ENCODE results near the gene KDM4B. TPM values are rescaled to one million over a fixed set of nuclear protein-coding genes. Genes with fewer than 3 reads are reported as not detected.

Gene KDM4B
- polyA plus RNA-seq, 1 of the 3 experiments (the other 2 are of a cell fraction) = 12.2 TPM

DNA sequence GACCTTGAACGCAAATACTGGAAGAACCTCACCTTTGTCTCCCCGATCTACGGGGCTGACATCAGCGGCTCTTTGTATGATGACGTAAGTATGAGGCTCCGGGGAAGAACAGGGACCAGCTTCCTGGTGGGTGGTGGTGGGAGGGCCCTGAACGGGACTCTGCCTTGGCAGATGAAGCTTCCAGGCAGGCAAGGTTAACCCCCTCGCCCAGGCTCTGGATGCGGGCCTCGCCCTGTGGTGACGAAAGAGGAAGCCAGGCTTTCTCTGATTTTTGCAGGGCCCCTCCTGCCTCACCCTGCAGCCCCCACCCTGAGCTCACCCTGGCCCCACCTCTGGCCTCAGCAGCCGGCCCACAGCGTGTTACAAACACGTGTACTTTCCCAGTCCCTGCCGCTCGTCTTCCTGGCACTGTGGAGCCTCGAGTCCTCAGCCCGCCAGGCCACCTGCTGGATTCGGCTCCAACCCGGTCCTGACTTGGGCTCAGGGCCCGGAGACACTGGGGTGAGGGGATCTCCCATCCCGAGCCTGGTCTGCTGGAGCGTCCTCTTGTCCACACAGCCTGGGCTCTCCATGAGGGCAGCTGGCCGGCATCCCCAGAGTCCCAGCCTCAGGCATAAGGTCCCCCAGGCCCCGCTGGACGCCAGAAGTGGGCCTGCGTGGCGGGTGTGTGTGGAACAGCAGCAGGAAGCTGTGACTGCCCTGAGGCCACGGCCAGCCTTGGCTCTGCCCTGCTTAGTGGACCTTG, 72.4 kb downstream of the KDM4B start:
- Histone ChIP-seq H3K9me3 (no peaks in the 10 kb centered on the region), H3F3A (replicated peaks; ENCODE audit: insufficient read depth) (peaks cover 13% of the 10 kb centered on the region), H4K20me1 (ENCODE audit: insufficient read depth) (peaks cover 33% of the 10 kb centered on the region), H3K9me2 (no peaks in the 10 kb centered on the region), H3K9ac (no peak overlapping the region), H3K36me3 (replicated peaks in 1 of 2; ENCODE audit: control insufficient read depth in 1 of 2, insufficient read depth in 2 of 2, low read length in 1 of 2) (peaks cover 12 to 24% of the 10 kb centered on the region in 2 experiments), H3K4me1 (ENCODE audit: control insufficient read depth in 1 of 2, insufficient read depth in 2 of 2, low read depth in 1 of 2, low read length in 1 of 2) (peaks cover 22 to 32% of the 10 kb centered on the region in 2 experiments), H3K27ac (ENCODE audit: low read depth in 2 of 2, low read length in 1 of 2) (no peak overlapping the region; a peak in 1 of 4 replicates), H3K79me2 (ENCODE audit: insufficient read depth) (peaks cover 35% of the 10 kb centered on the region; the same call in 1 of the 2 replicates), H2AFZ (ENCODE audit: low read depth) (no peak overlapping the region), H3K4me2 (no peak overlapping the region), H3K4me3 (ENCODE audit: low read depth in 2 of 2, low read length in 1 of 2) (no peak overlapping the region), H3K27me3 (ENCODE audit: insufficient read depth) (no peaks in the 10 kb centered on the region)
- POLR2A ChIA-PET = interaction anchor here (0.7 kb wide), 1 partner anchor 38 kb away, joined by 5 read pairs; no protein-coding TSS in a partner anchor
- TF ChIP-seq ELF1 (IDR thresholded peaks at IDR 0.05) (no peak), EP300 (IDR thresholded peaks at IDR 0.05; ENCODE audit: borderline replicate concordance in 1 of 2, low read depth in 1 of 2, low read length in 1 of 2) (no peak), FOXJ3 (CRISPR knock-in tag; IDR thresholded peaks at IDR 0.05) (no peak), NRF1 (IDR thresholded peaks at IDR 0.05; ENCODE audit: low read depth, low read length) (no peak), MXI1 (IDR thresholded peaks at IDR 0.05; ENCODE audit: low read depth, low read length) (no peak), FOXM1 (IDR thresholded peaks at IDR 0.05; ENCODE audit: low read depth) (no peak), SIN3A (IDR thresholded peaks at IDR 0.05; ENCODE audit: borderline replicate concordance, low read depth, low read length) (no peak), POLR2AphosphoS5 (IDR thresholded peaks at IDR 0.05; ENCODE audit: low read depth, low read length) (no peak)
- TF ChIP-seq, protein P1, sequence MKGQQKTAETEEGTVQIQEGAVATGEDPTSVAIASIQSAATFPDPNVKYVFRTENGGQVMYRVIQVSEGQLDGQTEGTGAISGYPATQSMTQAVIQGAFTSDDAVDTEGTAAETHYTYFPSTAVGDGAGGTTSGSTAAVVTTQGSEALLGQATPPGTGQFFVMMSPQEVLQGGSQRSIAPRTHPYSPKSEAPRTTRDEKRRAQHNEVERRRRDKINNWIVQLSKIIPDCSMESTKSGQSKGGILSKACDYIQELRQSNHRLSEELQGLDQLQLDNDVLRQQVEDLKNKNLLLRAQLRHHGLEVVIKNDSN (IDR thresholded peaks at IDR 0.05; ENCODE audit: borderline replicate concordance, low read depth) = no peak
- TF ChIP-seq, protein P2, sequence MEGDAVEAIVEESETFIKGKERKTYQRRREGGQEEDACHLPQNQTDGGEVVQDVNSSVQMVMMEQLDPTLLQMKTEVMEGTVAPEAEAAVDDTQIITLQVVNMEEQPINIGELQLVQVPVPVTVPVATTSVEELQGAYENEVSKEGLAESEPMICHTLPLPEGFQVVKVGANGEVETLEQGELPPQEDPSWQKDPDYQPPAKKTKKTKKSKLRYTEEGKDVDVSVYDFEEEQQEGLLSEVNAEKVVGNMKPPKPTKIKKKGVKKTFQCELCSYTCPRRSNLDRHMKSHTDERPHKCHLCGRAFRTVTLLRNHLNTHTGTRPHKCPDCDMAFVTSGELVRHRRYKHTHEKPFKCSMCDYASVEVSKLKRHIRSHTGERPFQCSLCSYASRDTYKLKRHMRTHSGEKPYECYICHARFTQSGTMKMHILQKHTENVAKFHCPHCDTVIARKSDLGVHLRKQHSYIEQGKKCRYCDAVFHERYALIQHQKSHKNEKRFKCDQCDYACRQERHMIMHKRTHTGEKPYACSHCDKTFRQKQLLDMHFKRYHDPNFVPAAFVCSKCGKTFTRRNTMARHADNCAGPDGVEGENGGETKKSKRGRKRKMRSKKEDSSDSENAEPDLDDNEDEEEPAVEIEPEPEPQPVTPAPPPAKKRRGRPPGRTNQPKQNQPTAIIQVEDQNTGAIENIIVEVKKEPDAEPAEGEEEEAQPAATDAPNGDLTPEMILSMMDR (IDR thresholded peaks at IDR 0.05) = no peak
- TF ChIP-seq, protein P3, sequence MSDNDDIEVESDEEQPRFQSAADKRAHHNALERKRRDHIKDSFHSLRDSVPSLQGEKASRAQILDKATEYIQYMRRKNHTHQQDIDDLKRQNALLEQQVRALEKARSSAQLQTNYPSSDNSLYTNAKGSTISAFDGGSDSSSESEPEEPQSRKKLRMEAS (IDR thresholded peaks at IDR 0.05; ENCODE audit: low read depth) = no peak
- DNase-seq = no peak
- CTCF ChIA-PET = interaction anchor here (1.0 to 1.2 kb wide), 2 partner anchors 98 to 130 kb away, joined by 3 to 6 read pairs; no protein-coding TSS in a partner anchor
- WGBS (ENCODE audit: low lambda C conversion rate) = 93% methylated on average over 17 of the region's 29 CpGs

DNA sequence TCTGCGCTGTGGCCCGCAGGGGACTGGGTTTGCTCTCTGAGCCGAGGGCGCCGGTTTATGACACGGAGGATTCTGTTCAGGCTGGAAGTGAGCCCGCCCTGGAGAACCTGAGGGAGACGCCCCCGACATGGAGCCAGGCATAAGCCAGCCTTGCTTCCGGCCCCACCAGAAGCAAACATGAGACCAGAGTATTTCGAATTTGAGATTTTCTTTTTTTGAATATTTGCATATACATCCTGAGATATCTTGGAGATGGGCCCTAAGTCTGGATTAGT, 72.9 kb downstream of the KDM4B start:
- no peak overlapping the region for H3K4me2 ChIP-seq
- CTCF ChIA-PET = interaction anchor here (1.4 kb wide), 1 partner anchor 10 kb away, joined by 3 read pairs; no protein-coding TSS in a partner anchor
- H3K4me1 ChIP-seq (ENCODE audit: control insufficient read depth in 1 of 2, insufficient read depth in 2 of 2, low read depth in 1 of 2, low read length in 1 of 2) = peaks cover 17 to 26% of the 10 kb centered on the region in 2 experiments
- peaks cover 12 to 24% of the 10 kb centered on the region in 2 experiments for H3K36me3 ChIP-seq (replicated peaks in 1 of 2; ENCODE audit: control insufficient read depth in 1 of 2, insufficient read depth in 2 of 2, low read length in 1 of 2)
- no peak for TF ChIP-seq FOSL2 (IDR thresholded peaks at IDR 0.05; ENCODE audit: borderline replicate concordance, low read depth)
- TF ChIP-seq GABPA (IDR thresholded peaks at IDR 0.05; ENCODE audit: low read depth) = no peak
- TF ChIP-seq RFX5 (IDR thresholded peaks at IDR 0.05; ENCODE audit: low read length) = no peak
- TF ChIP-seq, protein P4, sequence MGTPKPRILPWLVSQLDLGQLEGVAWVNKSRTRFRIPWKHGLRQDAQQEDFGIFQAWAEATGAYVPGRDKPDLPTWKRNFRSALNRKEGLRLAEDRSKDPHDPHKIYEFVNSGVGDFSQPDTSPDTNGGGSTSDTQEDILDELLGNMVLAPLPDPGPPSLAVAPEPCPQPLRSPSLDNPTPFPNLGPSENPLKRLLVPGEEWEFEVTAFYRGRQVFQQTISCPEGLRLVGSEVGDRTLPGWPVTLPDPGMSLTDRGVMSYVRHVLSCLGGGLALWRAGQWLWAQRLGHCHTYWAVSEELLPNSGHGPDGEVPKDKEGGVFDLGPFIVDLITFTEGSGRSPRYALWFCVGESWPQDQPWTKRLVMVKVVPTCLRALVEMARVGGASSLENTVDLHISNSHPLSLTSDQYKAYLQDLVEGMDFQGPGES (IDR thresholded peaks at IDR 0.05; ENCODE audit: low read depth, low read length) = no peak
- TF ChIP-seq EZH2phosphoT487 (IDR thresholded peaks at IDR 0.05; ENCODE audit: borderline replicate concordance, low read depth) = no peak
- TF ChIP-seq SMC3 (IDR thresholded peaks at IDR 0.05; ENCODE audit: low read depth, low read length) = no peak
- H3K9me2 ChIP-seq = no peaks in the 10 kb centered on the region
- H3K4me3 ChIP-seq (ENCODE audit: low read depth in 2 of 2, low read length in 1 of 2) = no peak overlapping the region
- H3K27ac ChIP-seq (ENCODE audit: low read depth in 2 of 2, low read length in 1 of 2) = no peak overlapping the region
- no peaks in the 10 kb centered on the region for H3K9me3 ChIP-seq
- no peak for DNase-seq
- peaks cover 33% of the 10 kb centered on the region for H4K20me1 ChIP-seq (ENCODE audit: insufficient read depth)
- H3K79me2 ChIP-seq (ENCODE audit: insufficient read depth) = peaks cover 35% of the 10 kb centered on the region; the same call in 1 of the 2 replicates
- WGBS (ENCODE audit: low lambda C conversion rate) = 99% methylated on average over 8 of the region's 11 CpGs
- no peak overlapping the region for H2AFZ ChIP-seq (ENCODE audit: low read depth)
- no peaks in the 10 kb centered on the region for H3K27me3 ChIP-seq (ENCODE audit: insufficient read depth)
- no peak overlapping the region for H3K9ac ChIP-seq
- peaks cover 10% of the 10 kb centered on the region for H3F3A ChIP-seq (replicated peaks; ENCODE audit: insufficient read depth)
- POLR2A ChIA-PET = interaction anchor here (0.7 kb wide), 1 partner anchor 37 kb away, joined by 5 read pairs; no protein-coding TSS in a partner anchor
